ENCODE results near the gene RPS19BP1.

RPS19BP1 gene

GRCh38 chr22:39576027-39576426, 43.5 kb upstream of the RPS19BP1 start:
- no peak for DNase-seq (ENCODE audit: extremely low spot score)
- CTCF ChIA-PET = interaction anchor here (1.1 to 1.6 kb wide), 3 partner anchors 17 to 446 kb away, joined by 3 to 4 read pairs (median 3); no protein-coding TSS in a partner anchor
- TF ChIP-seq, protein P1, sequence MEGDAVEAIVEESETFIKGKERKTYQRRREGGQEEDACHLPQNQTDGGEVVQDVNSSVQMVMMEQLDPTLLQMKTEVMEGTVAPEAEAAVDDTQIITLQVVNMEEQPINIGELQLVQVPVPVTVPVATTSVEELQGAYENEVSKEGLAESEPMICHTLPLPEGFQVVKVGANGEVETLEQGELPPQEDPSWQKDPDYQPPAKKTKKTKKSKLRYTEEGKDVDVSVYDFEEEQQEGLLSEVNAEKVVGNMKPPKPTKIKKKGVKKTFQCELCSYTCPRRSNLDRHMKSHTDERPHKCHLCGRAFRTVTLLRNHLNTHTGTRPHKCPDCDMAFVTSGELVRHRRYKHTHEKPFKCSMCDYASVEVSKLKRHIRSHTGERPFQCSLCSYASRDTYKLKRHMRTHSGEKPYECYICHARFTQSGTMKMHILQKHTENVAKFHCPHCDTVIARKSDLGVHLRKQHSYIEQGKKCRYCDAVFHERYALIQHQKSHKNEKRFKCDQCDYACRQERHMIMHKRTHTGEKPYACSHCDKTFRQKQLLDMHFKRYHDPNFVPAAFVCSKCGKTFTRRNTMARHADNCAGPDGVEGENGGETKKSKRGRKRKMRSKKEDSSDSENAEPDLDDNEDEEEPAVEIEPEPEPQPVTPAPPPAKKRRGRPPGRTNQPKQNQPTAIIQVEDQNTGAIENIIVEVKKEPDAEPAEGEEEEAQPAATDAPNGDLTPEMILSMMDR (IDR thresholded peaks at IDR 0.05; ENCODE audit: control extremely low read depth, extremely low read depth, low read depth, missing control alignments) = no peak
- POLR2A ChIA-PET = no interaction called here

- ChIA-PET CTCF (interaction anchor here (1.1 to 1.2 kb wide), 3 partner anchors 16 to 449 kb away, joined by 3 to 5 read pairs (median 3); no protein-coding TSS in a partner anchor), POLR2A (no interaction called here)
- TF ChIP-seq, protein P1 (IDR thresholded peaks at IDR 0.05; ENCODE audit: control extremely low read depth, extremely low read depth, low read depth, missing control alignments) = no peak
- no peak for DNase-seq (ENCODE audit: extremely low spot score)
Measured at GRCh38 chr22:39575552-39575825, 42.9 kb upstream of the RPS19BP1 start.

- no peak for DNase-seq (ENCODE audit: extremely low spot score)
- CTCF ChIA-PET = interaction anchor here (0.6 to 1.2 kb wide), 3 partner anchors 191 to 1112 kb away, joined by 3 to 5 read pairs (median 3); no protein-coding TSS in a partner anchor
- TF ChIP-seq, protein P1 (IDR thresholded peaks at IDR 0.05; ENCODE audit: control extremely low read depth, extremely low read depth, low read depth, missing control alignments) = no peak
- POLR2A ChIA-PET = no interaction called here
Measured at GRCh38 chr22:39574779-39575551, 42.4 kb upstream of the RPS19BP1 start.

- TF ChIP-seq, protein P1 (IDR thresholded peaks at IDR 0.05; ENCODE audit: control extremely low read depth, extremely low read depth, low read depth, missing control alignments) = no peak
- POLR2A ChIA-PET = no interaction called here
- CTCF ChIA-PET = interaction anchor here (2.3 kb wide), 1 partner anchor 453 kb away, joined by 8 read pairs; no protein-coding TSS in a partner anchor
- no peak for DNase-seq (ENCODE audit: extremely low spot score)
Measured at GRCh38 chr22:39571538-39571937, 39.0 kb upstream of the RPS19BP1 start.

GRCh38 chr22:39570665-39571064, 38.1 kb upstream of the RPS19BP1 start, which contains the start of gene CACNA1I:
CACNA1I (plus strand) TSS chr22:39570753; CDS start chr22:39570753, 0 bp downstream.
- TF ChIP-seq, protein P1 (IDR thresholded peaks at IDR 0.05; ENCODE audit: control extremely low read depth, extremely low read depth, low read depth, missing control alignments) = no peak
- CTCF ChIA-PET = interaction anchor here (2.3 kb wide), 1 partner anchor 454 kb away, joined by 8 read pairs; no protein-coding TSS in a partner anchor
- POLR2A ChIA-PET = no interaction called here
- DNase-seq (ENCODE audit: extremely low spot score) = no peak

DNA sequence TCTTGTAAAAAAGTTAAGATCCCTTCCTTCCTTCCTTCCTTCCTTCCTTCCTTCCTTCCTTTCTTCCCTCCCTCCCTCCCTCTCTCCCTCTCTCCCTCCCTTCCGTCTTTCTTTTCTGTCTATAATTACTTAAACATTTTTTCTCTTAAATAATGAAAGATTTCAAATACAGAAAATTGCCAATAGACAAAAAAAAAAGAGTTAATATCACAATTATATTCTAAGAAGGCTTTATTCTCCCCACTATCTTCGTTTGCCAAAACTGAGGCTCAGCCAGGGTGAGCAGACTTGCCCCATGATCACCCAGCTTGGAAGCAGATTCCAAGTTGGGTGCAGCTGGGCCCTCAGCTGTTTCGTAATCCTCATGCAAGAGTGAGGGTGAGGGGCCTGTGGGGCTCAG, 37.7 kb upstream of the RPS19BP1 start:
- POLR2A ChIA-PET = no interaction called here
- CTCF ChIA-PET = interaction anchor here (2.3 kb wide), 1 partner anchor 455 kb away, joined by 8 read pairs; no protein-coding TSS in a partner anchor
- TF ChIP-seq, protein P1 (IDR thresholded peaks at IDR 0.05; ENCODE audit: control extremely low read depth, extremely low read depth, low read depth, missing control alignments) = no peak
- DNase-seq (ENCODE audit: extremely low spot score) = no peak

Measured in GM10248 (cell line).